ENCODE measurements around the gene CXXC4.

DNA sequence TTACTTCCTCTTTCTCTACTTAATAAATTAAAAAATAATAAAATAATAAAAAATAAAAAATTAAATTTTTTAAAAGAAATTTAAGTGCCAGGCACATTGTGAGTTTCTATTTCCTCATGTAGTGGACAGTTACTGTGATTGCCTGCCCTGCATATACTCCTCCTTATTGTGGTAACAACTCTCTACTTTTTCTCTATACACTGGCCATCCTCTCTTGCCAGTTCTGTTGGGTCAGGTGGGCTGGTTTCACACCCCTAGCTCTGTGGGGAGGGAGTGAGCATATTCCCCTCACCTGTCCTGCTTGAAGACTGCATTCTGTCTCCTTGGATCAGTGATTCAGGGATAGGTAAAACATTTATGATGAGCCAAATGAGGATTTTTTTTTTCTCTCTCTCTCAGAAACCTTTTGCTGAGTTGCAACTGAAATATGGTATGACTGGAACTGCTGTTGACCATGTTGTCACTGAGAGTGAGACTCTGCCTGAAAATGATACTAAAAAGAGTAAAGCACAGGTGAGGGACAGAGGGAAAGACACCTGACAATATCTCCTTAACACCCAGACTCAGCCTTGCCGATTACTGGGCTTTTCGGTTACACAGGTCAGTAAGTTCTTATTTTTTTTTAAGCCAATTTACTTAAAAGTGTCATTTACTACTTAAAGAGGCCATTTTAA is 37.2 kb downstream of the CXXC4 start:
- no peak for TF ChIP-seq CTCF (conservative IDR thresholded peaks at IDR 0.05; ENCODE audit: low read length)
- no peak for TF ChIP-seq EZH2phosphoT487 (IDR thresholded peaks at IDR 0.05; ENCODE audit: borderline replicate concordance, low read depth, low read length)
